NT2/D1 (cell line): Measurements from ENCODE around the gene ARRB2.

Experiments
- YY1 ChIP-seq: IDR thresholded peaks from 2 replicates; pipeline ENCODE4 v1.6.1; 2011; ENCODE audit not compliant: insufficient read length, insufficient read depth
- ZNF274 ChIP-seq: IDR thresholded peaks from 2 replicates; pipeline ENCODE4 v1.6.1; 2011; ENCODE audit warnings: mild to moderate bottlenecking, low read depth, low read length

DNA sequence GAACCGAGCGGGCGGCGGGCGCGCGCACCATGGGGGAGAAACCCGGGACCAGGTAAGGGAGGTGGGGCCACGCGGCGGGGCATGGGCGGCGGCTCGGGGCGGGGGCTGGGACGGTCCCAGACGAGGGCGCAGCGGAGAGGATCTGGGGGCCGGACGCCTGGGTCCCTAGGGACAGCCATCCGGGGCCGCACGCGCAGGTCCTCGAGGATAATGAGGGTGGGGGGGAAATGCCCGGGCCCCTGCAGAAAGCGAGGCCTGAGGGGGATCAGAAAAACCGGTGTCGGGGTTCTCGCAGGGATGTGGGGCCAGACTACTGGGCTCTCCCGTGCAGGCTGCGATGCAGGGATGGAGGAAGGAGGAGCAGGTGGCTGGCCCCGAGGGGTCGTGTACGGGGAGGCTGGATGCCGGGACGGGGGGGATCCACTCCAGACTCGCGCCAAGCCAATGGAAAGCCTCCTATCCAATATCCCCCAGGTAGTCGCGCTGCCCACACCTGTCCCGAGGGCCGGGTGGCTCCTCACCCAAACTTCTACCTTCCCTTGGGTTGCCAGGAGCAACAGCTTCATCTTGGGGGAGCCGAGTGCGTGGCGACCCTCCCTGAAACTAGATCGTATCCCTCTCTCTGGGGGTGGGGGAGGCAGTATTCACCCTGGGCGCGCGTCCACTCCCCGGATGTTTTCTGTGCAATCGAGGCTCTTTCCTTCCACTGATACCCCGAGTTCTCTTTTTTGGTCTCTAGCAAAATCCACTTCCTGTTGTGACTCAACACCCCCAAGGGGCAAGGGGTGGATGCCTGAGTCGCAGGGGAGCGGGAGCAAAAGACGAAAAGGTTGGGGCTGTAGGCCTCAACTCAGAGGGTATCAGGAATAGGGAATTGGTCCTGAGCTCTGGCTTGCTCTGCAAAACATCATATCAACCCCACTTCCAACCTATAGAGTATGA lies 532 bp downstream of the ARRB2 start:
- TF ChIP-seq YY1 (no peak), ZNF274 (no peak)
